NCI-H82 treated with DMSO at 0.1 percent for 48 hours (cell line): ENCODE measurements around the gene LDHD.
"Not testable (repeated sequence)": the region's sequence is repeated elsewhere in the genome, so short reads cannot be mapped to it uniquely, and the experiment has no call there.

Experiments used
- DNase-seq: peaks from one replicate; lab custom pipeline; 2025; ENCODE audit not compliant: unreplicated experiment; lab: John Stamatoyannopoulos, UW

LDHD gene

DNA sequence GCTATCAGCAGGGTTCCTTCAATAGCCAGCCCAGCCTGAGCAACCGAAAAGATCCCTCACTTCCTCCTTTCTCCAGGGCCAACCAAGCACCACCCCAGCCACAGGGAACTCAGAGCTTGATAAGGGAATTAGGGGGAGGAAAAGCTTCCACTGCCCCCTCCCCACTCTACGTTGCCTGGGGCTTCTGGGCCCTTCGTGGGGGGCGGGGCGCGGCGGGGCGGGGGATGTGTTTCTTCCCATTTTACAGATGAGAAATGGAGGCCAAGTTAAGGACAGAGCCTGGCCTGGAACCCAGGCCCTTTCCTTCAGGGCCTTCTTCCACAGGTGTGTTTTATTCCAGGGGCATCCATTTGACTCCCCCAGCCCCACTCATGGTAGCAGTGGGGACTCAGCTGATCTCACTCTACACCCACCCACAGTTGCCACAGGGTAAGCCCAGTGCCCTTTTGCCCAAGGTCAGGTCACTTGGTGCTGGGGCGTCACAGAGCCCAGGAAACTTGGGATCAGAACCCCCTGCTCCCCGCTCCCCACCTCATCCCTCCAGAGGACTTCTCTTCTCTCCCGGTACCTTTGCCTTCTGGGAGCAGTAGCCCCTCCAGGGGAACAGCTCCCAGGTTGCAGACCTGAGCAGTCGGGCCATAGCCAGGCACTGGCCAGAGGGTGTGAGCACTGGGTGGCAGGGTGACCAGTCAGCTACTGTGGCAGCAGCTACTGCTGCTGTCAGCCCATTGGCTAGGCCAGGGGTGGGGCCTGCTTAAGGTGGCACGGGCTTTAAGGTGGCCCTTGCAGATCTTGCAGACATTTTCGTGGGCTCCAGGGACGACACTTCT, at the start of gene LDHD:
LDHD (minus strand) TSS at position 700 of the 830 bp plus-strand sequence; CDS start at position 640, 60 bp downstream.
- DNase-seq, result no peak

GRCh38 chr16:75160386-75160785, 43.8 kb upstream of the LDHD start:
- no peak for DNase-seq

DNA sequence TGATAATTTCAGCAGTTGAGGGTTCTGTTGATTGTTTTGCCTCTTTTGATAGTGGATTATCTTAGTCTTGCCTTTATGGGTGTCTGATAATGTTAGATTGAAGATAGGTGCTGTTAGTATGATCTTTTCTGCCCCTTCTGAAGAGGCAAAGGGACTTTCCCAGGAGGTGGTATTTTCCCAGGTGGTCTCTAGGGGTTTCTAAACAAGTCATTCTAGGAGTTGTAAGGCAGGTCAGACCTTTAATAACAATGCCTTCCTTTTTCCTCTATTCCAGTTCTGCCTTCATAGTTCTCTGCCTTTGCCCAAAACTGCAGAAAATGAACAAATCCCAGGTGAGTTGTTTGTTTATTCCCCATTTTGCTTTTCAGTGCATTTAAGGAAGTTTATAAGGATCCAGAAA, 36.1 kb upstream of the LDHD start:
- no peak for DNase-seq

DNA sequence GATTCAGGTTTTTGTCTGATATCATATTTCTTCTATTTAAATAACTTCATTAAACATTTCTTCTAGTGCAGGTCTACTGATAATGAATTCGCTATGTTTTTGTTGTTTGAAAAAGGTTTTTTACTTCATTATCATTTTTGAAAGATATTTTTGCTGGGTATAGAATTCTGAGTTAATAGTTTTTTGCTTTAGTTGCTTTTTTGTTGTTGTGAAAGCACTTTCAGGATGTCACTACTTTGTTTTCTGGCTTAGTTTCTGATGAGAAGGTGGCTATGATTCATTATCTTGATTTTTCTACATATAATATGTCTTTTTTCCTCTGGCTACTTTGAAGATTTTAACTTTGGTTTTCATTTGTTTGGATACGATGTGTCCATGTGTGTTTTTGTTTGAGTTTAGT, 35.2 kb upstream of the LDHD start:
- no peak for DNase-seq

GRCh38 chr16:75148311-75149195, 32.0 kb upstream of the LDHD start, which contains the start of gene ZFP1:
TSS of gene ZFP1 (plus strand) at chr16:75148524. CDS start at chr16:75152952, 4,428 bp downstream.
- peak; percentile 86 for DNase-seq

- DNase-seq, result no peak
Observed at GRCh38 chr16:75147968-75148310, 31.4 kb upstream of the LDHD start.

DNA sequence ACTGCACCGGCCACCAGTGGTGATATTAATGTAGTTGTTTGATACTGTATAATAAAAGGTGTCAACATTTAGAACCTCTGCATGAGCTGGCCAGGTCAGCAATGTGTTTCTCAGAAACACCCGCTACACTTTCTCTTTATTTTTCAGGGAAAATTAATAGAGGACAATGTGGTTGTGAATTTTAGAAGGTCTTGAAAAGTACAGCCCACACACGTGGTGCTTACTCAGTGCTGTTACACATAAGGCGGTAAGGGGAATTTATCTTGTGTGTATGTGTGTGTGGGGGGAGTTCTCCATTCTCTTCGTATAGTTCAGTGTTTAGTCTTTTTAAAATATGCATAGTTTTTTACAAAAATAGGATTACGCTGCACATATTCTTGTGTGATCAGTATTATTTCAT, 27.4 kb upstream of the LDHD start:
- DNase-seq, result no peak

DNA sequence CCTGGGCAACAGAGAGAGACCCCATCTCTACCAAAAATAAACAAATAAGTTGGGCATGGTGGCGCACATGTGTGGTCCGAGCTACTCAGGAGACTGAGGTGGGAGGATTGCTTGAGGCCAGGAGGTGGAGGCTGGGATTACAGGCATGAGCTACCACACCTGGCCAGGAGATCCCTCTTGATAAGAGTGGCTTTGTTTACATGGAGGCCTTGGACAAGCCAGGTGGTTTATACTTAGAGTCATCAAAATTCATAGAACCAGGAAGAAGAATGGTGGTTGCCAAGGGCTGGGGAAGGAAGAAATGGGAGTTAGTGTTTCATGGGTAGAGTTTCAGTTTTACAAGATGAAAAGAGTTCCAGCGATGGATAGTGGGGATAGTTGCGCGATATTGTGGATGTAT, 22.9 kb upstream of the LDHD start:
- DNase-seq, result no peak

DNA sequence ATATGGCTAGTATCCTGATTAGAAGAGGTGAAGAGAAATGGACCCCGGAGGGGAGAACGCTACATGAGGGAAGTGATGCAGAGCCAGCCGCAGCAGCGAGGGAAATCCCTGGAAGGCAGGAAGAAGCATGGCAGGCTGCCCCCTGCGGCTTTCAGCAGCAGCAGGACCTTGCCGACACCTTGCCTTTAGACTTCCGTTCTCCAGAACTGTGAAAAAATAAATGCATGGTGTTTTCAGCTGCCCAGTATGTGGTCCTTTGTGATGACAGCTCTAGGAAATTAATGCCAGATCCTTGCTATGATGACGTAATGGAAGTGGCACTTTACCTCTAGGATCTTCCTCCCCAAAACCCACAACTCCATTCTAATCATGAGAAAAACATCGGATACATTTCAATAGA, 22.1 kb upstream of the LDHD start:
- DNase-seq, result no peak

GRCh38 chr16:75138233-75138632, 21.7 kb upstream of the LDHD start:
- no peak for DNase-seq

GRCh38 chr16:75131081-75131480, 14.5 kb upstream of the LDHD start:
- no peak for DNase-seq

- DNase-seq, result no peak
Observed at GRCh38 chr16:75130150-75130771, 13.7 kb upstream of the LDHD start.

GRCh38 chr16:75129421-75130149, 13.0 kb upstream of the LDHD start:
- DNase-seq, result not testable (repeated sequence)

GRCh38 chr16:75127713-75128415, 11.3 kb upstream of the LDHD start:
- DNase-seq, result no peak

DNA sequence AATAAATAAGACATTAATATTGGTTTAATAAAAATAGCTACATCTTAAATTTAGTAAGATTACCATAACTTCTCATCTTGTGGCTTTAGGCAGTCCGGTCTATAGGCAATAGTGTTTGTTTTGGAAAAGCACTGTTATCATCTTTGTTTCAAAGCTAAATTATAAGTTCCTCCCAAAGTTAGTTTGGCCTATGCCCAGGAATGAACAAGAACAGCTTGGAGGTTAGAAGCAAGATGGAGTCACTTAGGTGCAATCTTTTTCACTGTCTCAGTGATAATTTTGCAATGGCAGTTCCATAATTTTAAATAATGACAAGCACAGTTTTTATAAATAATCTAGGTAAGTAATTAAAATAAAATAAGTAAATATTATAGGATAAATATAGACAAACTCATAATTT, 6.0 kb upstream of the LDHD start:
- no peak for DNase-seq

GRCh38 chr16:75121949-75122568, 5.5 kb upstream of the LDHD start:
- DNase-seq, result no peak

DNA sequence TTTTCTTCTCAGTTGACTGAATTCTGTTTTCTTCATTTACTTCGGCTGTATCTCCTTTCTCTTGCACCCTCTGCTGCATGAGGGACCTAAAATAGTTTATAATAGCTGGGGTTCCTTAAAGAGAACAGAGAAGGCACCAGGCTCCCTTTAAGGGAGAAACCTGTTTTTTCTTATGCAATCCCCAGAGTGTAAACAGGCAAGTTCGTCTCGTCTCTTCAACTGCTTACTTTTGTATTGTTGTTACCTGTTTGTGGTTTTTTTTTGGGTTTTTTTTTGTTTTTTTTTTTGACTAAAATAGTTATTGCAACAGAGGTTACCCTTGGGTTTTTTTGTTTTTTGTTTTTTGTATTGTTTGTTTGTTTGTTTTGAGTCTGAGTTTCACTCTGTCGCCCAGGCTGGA, 3.7 kb upstream of the LDHD start:
- no peak for DNase-seq

- no peak for DNase-seq
Observed at GRCh38 chr16:75118943-75119539, 2.5 kb upstream of the LDHD start.

- no peak for DNase-seq
Observed at GRCh38 chr16:75116911-75117245, 298 bp upstream of the LDHD start.
